ENCODE data around the gene KCTD17.

Gene KCTD17

DNA sequence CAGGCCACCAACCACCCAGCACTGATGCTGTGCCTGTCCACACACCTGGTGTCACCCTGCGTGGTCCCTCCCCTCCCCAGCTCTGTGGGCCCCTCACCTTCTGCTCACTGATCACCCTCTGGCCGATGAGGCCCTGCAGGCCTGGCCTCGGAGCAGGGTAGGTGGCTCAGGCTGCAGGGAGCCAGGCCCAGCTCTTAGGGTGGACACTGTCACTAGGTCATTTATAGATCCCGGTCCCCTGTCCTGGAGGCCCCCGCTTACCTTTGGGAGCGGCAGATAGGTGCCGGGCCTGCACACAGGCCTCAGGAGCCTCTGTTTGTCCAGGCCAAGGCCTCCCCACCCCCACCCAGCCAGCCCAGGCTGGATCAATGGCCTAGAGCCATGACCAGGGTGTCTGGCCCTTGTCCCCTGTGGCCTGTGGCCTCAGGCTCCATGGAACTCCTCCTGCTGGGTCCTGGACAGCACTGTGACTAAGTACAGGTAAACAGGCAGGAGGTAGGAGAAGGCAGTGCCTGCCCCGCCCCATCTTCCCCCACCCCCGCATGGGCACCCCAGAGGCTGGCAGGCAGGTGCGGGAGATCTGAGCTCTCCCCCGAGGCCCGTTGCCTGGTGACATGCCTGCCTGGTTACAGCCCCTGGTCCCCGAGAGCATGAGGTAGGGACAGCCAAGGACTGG lies 57.8 kb downstream of the KCTD17 start, which contains the start of gene TMPRSS6:
TMPRSS6 (minus strand) TSS at position 472 of the 676 bp plus-strand sequence. CDS start 6,296 bp downstream, outside the sequence.
- in situ Hi-C loops (cut with MboI; ENCODE audit: low sequenced_read_pairs, unreplicated experiment), result no loop called here
- no peak for DNase-seq (ENCODE audit: low spot score)
- TF ChIP-seq, protein P1, sequence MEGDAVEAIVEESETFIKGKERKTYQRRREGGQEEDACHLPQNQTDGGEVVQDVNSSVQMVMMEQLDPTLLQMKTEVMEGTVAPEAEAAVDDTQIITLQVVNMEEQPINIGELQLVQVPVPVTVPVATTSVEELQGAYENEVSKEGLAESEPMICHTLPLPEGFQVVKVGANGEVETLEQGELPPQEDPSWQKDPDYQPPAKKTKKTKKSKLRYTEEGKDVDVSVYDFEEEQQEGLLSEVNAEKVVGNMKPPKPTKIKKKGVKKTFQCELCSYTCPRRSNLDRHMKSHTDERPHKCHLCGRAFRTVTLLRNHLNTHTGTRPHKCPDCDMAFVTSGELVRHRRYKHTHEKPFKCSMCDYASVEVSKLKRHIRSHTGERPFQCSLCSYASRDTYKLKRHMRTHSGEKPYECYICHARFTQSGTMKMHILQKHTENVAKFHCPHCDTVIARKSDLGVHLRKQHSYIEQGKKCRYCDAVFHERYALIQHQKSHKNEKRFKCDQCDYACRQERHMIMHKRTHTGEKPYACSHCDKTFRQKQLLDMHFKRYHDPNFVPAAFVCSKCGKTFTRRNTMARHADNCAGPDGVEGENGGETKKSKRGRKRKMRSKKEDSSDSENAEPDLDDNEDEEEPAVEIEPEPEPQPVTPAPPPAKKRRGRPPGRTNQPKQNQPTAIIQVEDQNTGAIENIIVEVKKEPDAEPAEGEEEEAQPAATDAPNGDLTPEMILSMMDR (IDR thresholded peaks at IDR 0.05; ENCODE audit: borderline replicate concordance, control extremely low read depth, extremely low read depth, insufficient read depth, missing control alignments), result no peak

DNA sequence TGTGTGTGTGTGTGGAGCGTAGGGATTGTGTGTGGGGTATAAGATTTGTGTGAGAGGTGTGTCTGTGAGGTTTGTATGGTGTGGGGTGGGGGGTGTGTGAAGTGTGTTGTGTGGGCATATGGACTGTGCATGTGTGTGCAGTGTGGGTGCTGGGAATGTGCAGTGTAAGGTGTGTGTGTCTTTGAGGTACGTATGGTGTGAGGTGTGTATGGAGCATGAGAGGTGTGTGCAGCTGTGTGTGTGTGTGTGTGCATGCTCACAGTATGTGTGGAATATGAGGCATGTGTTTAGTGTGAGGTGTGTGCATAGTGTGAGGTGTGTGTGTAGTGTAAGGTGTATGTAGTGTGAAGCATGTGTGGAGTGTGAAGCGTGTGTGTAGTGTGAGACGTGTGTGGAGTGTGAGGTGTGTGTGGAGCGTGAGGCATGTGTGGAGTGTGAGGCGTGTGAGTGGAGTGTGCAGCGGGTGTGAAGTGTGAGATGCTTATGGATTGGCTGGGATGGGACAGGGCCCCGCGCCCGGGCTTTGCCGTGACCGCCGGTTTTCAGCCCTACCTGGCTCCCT lies 59.7 kb downstream of the KCTD17 start:
- TF ChIP-seq, protein P1 (IDR thresholded peaks at IDR 0.05; ENCODE audit: borderline replicate concordance, control extremely low read depth, extremely low read depth, insufficient read depth, missing control alignments), result no peak
- in situ Hi-C loops (cut with MboI; ENCODE audit: low sequenced_read_pairs, unreplicated experiment), result no loop called here
- DNase-seq (ENCODE audit: low spot score), result no peak

DNA sequence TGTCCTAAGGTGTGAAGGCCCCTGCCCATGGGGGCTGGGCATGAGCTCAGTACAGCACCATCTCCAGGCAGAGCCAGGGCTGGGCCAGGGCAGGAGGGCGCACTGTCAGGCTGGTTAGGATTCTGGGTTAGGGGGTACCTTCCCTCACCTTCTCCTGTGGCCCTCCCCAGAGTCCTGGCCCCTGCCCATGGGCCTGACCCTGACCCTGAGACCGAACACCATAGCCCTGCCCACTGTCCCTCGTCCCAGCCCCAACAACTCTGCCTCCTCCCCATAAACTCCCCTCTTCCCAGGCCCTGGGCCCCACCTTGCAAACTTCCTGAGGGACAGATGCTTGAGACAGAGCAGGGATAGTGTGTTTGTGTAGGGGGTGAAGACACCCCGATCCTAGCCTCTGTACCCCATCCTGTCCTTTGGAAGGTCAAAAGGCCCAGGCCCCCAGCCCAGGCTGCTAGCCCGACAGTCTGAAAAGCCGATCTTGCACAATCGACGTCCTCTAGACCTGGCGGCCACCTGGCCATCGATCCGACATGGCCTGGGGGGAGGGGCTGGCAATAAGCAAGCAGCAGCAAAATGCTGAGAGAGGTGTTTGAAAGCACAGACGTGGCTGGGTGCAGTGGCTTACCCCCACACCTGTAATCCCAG lies 60.7 kb downstream of the KCTD17 start:
- TF ChIP-seq, protein P1 (IDR thresholded peaks at IDR 0.05; ENCODE audit: borderline replicate concordance, control extremely low read depth, extremely low read depth, insufficient read depth, missing control alignments), result no peak
- DNase-seq (ENCODE audit: low spot score), result no peak
- in situ Hi-C loops (cut with MboI; ENCODE audit: low sequenced_read_pairs, unreplicated experiment), result no loop called here
